HepG2 (cell line): ENCODE results near the gene SPECC1L. TPM values are rescaled to one million over a fixed set of nuclear protein-coding genes. Genes with fewer than 3 reads are reported as not detected.
A peak's percentile ranks its signal among the peaks of the same experiment; 100 is the strongest.

Source experiments
- DMAP1 ChIP-seq: IDR thresholded peaks from 2 replicates; pipeline ENCODE4 v1.6.1; 2016
- ELF4 ChIP-seq: sonication (generic); formaldehyde crosslinking; IDR thresholded peaks from 2 replicates; pipeline ENCODE4 v1.5.0; 2020; ENCODE audit warnings: missing genetic modification reagents, mild to moderate bottlenecking, moderate library complexity, borderline replicate concordance
- FLYWCH1 ChIP-seq: sonication (generic); formaldehyde crosslinking; IDR thresholded peaks from 2 replicates; pipeline ENCODE4 v1.8.1; 2023; ENCODE audit warnings: mild to moderate bottlenecking, missing genetic modification reagents
- HOXA7 ChIP-seq: sonication (generic); formaldehyde crosslinking; IDR thresholded peaks from 2 replicates; pipeline ENCODE4 v1.8.1; 2022; ENCODE audit warnings: mild to moderate bottlenecking, missing genetic modification reagents, moderate library complexity
- MAF1 ChIP-seq: sonication (generic); formaldehyde crosslinking; IDR thresholded peaks from 2 replicates; pipeline ENCODE4 v1.5.0; 2020; ENCODE audit warnings: missing genetic modification reagents, borderline replicate concordance
- MIER3 ChIP-seq: IDR thresholded peaks from 2 replicates; pipeline ENCODE4 v1.6.1; 2016; ENCODE audit warnings: missing compliant biosample characterization, borderline replicate concordance
- NCOA1 ChIP-seq: sonication (generic); formaldehyde crosslinking; IDR thresholded peaks from 2 replicates; pipeline ENCODE4 v1.9.0; 2021; ENCODE audit warnings: missing genetic modification reagents
- POLR2AphosphoS2 ChIP-seq: IDR thresholded peaks from 2 replicates; pipeline ENCODE4 v1.6.1; 2011; ENCODE audit warnings: low read depth, low read length, improper control_type of control experiment
- RBM22 ChIP-seq: fragments of 200-400 bp; formaldehyde crosslinking; optimal IDR thresholded peaks from 2 replicates; pipeline ENCODE3; 2017; ENCODE audit warnings: mild to moderate bottlenecking, low read length, moderate library complexity
- SALL2 ChIP-seq: sonication (generic); formaldehyde crosslinking; IDR thresholded peaks from 2 replicates; pipeline ENCODE4 v1.8.1; 2023; ENCODE audit warnings: mild to moderate bottlenecking, missing genetic modification reagents, inconsistent platforms
- TCF7L2 ChIP-seq: IDR thresholded peaks from 2 replicates; pipeline ENCODE4 v1.6.1; 2011; ENCODE audit warnings: mild to moderate bottlenecking, low read depth, low read length, moderate library complexity
- ZBTB38 ChIP-seq: sonication (generic); formaldehyde crosslinking; IDR thresholded peaks from 2 replicates; pipeline ENCODE4 v1.5.1; 2020; ENCODE audit warnings: mild to moderate bottlenecking, missing genetic modification reagents
- ZNF510 ChIP-seq: sonication (generic); formaldehyde crosslinking; IDR thresholded peaks from 2 replicates; pipeline ENCODE4 v1.4.0; 2020; ENCODE audit warnings: low read depth, mild to moderate bottlenecking, missing genetic modification reagents
- ZNF549 ChIP-seq: sonication (generic); formaldehyde crosslinking; IDR thresholded peaks from 2 replicates; pipeline ENCODE4 v1.5.0; 2020; ENCODE audit warnings: missing genetic modification reagents
- ZNF615 ChIP-seq: sonication (generic); formaldehyde crosslinking; IDR thresholded peaks from 2 replicates; pipeline ENCODE4 v1.5.0; 2020; ENCODE audit warnings: mild to moderate bottlenecking, missing genetic modification reagents, borderline replicate concordance
- ZNF776 ChIP-seq: sonication (generic); formaldehyde crosslinking; IDR thresholded peaks from 2 replicates; pipeline ENCODE4 v1.4.0; 2020; ENCODE audit warnings: mild to moderate bottlenecking, missing genetic modification reagents
- ZNF777 ChIP-seq: sonication (generic); formaldehyde crosslinking; IDR thresholded peaks from 2 replicates; pipeline ENCODE4 v1.4.0; 2020; ENCODE audit warnings: missing genetic modification reagents
- polyA plus RNA-seq, 8 experiments: library from polyadenylated mRNA; depleted of rRNA in 3 of 8; stranded (reverse) in 7 of 8; unstranded in 1 of 8; fragments of >200 nt; fragmentation: Illumina TruSeq in 4 of 8; extraction: Trizol in 4 of 8; gene quantifications; 2 replicates each; pipeline versions ENCODE4 v1.2.1 to v1.2.3, GENCODE V29; 2011 to 2016; ENCODE audit warnings: low read depth in 4 of 8, missing spikeins in 1 of 8, mixed read lengths in 1 of 8; ENCODE audit not compliant: insufficient read depth in 1 of 8
- total RNA-seq, 5 experiments: library from RNA; depleted of rRNA; stranded (reverse); fragments of >200 nt; fragmentation: Illumina TruSeq; extraction: Trizol; gene quantifications; 2 replicates each; pipeline ENCODE4 v1.2.3, GENCODE V29; 2016; ENCODE audit warnings: low read depth in 1 of 5
- TF ChIP-seq, protein P1 (sequence below): sonication (generic); formaldehyde crosslinking; conservative IDR thresholded peaks from 2 replicates; pipeline ENCODE4 v1.4.0; 2020; ENCODE audit warnings: missing genetic modification reagents
- TF ChIP-seq, protein P2 (sequence below), 2 experiments: sonication (generic) in 1 of 2; formaldehyde crosslinking in 1 of 2; IDR thresholded peaks; 2 replicates each; pipeline versions ENCODE4 v1.4.0 to v1.6.1; 2018 to 2020; ENCODE audit warnings: missing genetic modification reagents in 2 of 2, borderline replicate concordance in 1 of 2, low read depth in 1 of 2, mild to moderate bottlenecking in 1 of 2, missing biosample characterization in 1 of 2
- TF ChIP-seq, protein P3 (sequence below): IDR thresholded peaks from 2 replicates; pipeline ENCODE4 v1.6.1; 2016; ENCODE audit warnings: control low read depth
- TF ChIP-seq, protein P4 (sequence below): sonication (generic); formaldehyde crosslinking; IDR thresholded peaks from 2 replicates; pipeline ENCODE4 v1.8.1; 2023; ENCODE audit warnings: missing genetic modification reagents, inconsistent platforms, borderline replicate concordance

SPECC1L gene
- total and polyA plus RNA-seq, 2 of the 13 experiments (the other 11 are each of a cell fraction or from before 2014, with no cell fraction given): 14.1 to 30.3 TPM

DNA sequence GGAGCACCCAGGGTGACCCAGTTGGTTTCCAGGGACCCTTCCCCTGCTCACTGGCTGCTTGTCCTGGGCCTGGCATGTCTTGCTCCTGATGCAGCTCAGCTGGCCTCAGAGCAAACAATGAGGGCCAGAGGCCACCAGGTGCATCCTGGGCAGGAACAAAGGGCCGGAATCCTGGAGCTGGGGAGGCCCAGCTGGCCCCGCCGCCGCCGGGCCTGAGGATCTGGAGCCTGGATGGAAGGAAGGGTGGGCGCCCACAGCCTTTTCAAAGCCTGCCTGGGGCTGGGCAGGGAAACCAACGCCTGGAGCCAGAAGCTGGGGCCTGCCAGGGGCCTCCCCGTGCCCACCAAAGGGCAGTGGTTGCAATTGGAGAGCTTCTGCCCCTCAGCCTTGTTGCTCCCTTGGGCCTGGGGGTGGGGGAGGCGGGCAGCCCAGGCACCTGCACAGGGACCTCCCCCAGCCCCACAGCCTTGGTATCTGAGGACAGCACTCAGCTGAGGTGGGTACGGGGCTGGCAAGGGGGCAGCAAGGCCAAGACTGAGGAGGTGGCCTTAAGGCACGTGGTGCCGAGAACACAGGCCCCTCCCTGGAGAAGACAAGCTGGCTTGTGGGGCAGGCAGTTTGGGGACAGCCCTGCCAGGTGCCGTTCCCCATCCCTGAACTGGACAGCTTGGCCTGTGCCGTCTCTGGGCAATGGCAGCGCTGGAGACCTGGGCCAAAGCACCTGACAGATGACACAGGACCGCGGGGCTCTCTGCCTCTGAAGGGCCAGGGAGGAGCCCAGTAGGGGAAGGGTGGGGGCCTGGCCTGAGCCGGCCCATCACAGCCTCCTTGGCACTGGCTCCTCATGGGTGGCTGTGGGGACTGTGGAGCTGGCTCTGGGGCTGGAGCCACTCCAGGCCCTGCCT, 149.7 kb downstream of the SPECC1L start (continued):
- TF ChIP-seq DMAP1 (CRISPR knock-in tag) (no peak), MAF1 (no peak), ELF4 (CRISPR knock-in tag) (no peak), ZNF615 (no peak), ZNF510 (CRISPR knock-in tag) (no peak), SALL2 (CRISPR knock-in tag) (no peak), RBM22 (peak; percentile 54), ZNF549 (no peak), MIER3 (no peak), FLYWCH1 (CRISPR knock-in tag) (no peak), HOXA7 (no peak), ZNF777 (CRISPR knock-in tag) (no peak), POLR2AphosphoS2 (no peak), ZNF776 (peak; percentile 58; the same call in 1 of the 2 replicates), TCF7L2 (no peak), NCOA1 (no peak), ZBTB38 (CRISPR knock-in tag) (no peak)
- TF ChIP-seq, protein P1, sequence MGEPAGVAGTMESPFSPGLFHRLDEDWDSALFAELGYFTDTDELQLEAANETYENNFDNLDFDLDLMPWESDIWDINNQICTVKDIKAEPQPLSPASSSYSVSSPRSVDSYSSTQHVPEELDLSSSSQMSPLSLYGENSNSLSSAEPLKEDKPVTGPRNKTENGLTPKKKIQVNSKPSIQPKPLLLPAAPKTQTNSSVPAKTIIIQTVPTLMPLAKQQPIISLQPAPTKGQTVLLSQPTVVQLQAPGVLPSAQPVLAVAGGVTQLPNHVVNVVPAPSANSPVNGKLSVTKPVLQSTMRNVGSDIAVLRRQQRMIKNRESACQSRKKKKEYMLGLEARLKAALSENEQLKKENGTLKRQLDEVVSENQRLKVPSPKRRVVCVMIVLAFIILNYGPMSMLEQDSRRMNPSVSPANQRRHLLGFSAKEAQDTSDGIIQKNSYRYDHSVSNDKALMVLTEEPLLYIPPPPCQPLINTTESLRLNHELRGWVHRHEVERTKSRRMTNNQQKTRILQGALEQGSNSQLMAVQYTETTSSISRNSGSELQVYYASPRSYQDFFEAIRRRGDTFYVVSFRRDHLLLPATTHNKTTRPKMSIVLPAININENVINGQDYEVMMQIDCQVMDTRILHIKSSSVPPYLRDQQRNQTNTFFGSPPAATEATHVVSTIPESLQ (CRISPR knock-in tag): no peak
- TF ChIP-seq, protein P2, sequence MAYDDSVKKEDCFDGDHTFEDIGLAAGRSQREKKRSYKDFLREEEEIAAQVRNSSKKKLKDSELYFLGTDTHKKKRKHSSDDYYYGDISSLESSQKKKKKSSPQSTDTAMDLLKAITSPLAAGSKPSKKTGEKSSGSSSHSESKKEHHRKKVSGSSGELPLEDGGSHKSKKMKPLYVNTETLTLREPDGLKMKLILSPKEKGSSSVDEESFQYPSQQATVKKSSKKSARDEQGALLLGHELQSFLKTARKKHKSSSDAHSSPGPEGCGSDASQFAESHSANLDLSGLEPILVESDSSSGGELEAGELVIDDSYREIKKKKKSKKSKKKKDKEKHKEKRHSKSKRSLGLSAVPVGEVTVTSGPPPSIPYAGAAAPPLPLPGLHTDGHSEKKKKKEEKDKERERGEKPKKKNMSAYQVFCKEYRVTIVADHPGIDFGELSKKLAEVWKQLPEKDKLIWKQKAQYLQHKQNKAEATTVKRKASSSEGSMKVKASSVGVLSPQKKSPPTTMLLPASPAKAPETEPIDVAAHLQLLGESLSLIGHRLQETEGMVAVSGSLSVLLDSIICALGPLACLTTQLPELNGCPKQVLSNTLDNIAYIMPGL (CRISPR knock-in tag; IDR thresholded peaks at IDR 0.05; ENCODE audit: borderline replicate concordance in 1 of 2, low read depth in 1 of 2): no peak
- TF ChIP-seq, protein P3, sequence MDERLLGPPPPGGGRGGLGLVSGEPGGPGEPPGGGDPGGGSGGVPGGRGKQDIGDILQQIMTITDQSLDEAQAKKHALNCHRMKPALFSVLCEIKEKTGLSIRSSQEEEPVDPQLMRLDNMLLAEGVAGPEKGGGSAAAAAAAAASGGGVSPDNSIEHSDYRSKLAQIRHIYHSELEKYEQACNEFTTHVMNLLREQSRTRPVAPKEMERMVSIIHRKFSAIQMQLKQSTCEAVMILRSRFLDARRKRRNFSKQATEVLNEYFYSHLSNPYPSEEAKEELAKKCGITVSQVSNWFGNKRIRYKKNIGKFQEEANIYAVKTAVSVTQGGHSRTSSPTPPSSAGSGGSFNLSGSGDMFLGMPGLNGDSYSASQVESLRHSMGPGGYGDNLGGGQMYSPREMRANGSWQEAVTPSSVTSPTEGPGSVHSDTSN (CRISPR knock-in tag): no peak
- TF ChIP-seq, protein P4, sequence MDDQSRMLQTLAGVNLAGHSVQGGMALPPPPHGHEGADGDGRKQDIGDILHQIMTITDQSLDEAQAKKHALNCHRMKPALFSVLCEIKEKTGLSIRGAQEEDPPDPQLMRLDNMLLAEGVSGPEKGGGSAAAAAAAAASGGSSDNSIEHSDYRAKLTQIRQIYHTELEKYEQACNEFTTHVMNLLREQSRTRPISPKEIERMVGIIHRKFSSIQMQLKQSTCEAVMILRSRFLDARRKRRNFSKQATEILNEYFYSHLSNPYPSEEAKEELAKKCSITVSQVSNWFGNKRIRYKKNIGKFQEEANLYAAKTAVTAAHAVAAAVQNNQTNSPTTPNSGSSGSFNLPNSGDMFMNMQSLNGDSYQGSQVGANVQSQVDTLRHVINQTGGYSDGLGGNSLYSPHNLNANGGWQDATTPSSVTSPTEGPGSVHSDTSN (CRISPR knock-in tag): no peak
